Nephron (organoid): Measurements from ENCODE around the gene SYT2.
"Not testable (repeated sequence)": the region's sequence is repeated elsewhere in the genome, so short reads cannot be mapped to it uniquely, and the experiment has no call there.

Experiments
- H3K27ac Mint-ChIP-seq, 3 experiments: 2 replicates each; pipeline ENCODE4 v1.8.0; 2020; ENCODE audit warnings: mixed read lengths in 3 of 3, mild to moderate bottlenecking in 2 of 3, moderate library complexity in 1 of 3
- H3K27me3 Mint-ChIP-seq: 2 replicates; pipeline ENCODE4 v1.8.0; 2021; ENCODE audit warnings: low read depth, mild to moderate bottlenecking, moderate library complexity, mixed read lengths
- H3K36me3 Mint-ChIP-seq: 2 replicates; pipeline ENCODE4 v1.8.0; 2020; ENCODE audit warnings: low read depth, mixed read lengths
- H3K4me1 Mint-ChIP-seq: 2 replicates; pipeline ENCODE4 v1.8.0; 2020; ENCODE audit warnings: mixed read lengths
- H3K4me3 Mint-ChIP-seq, 3 experiments: 2 replicates each; pipeline ENCODE4 v1.8.0; 2020; ENCODE audit warnings: mild to moderate bottlenecking in 3 of 3, mixed read lengths in 3 of 3, moderate library complexity in 2 of 3
- H3K9me3 Mint-ChIP-seq: 2 replicates; pipeline ENCODE4 v1.8.0; 2020; ENCODE audit warnings: mixed read lengths
- TF ChIP-seq, protein P1 (sequence below), 3 experiments: fragments of 200-600 bp; sonication (generic); IDR thresholded peaks; one replicate each; pipeline ENCODE4 v1.5.0; 2021; ENCODE audit warnings: antibody characterized with exemption in 3 of 3; ENCODE audit not compliant: unreplicated experiment in 3 of 3

The SYT2 gene

DNA sequence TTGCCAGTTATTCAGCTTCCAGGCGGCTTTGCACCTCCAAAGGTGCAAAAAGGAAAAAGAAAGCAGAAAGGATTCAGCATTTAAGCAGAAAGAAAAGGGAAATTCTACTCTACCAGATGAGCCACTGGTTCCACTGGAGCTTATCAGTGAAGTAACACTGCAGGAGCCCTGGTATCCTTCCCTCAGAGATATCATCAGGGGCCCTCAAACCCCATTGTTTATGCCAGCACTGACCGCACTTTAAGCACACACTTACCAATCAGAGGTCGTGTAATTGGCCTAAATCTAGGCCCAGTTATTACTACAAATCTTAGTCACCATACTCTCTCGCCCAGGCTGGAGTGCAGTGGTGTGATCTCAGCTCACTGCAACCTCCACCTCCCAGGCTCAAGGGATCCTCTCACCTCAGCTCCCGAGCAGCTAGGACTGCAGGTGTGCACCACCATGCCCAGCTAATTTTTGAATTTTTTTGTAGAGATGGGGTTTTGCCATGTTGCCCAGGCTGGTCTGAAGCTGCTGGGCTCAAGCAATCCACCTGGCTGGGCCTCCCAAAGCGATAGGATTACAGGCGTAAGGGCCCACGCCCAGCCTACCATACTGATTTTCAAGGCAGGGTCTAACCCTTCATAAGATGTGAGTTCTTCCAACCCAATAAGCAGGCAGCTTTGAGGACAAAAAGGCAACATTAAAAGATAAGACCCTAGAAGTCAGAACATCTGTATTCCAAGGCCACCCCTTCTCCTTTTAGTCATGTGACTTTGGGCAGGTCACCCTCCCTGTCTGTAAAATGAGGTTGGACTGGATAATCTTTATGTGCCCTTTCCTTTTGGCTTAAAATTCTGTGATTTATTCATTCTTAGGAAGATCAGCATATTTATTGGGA, 125.3 kb downstream of the SYT2 start:
- H3K27ac Mint-ChIP-seq = peak overlapping the region in 2 of 3 experiments; percentile 24 to 57
- H3K36me3 Mint-ChIP-seq = peaks cover 20% of the 10 kb centered on the region

DNA sequence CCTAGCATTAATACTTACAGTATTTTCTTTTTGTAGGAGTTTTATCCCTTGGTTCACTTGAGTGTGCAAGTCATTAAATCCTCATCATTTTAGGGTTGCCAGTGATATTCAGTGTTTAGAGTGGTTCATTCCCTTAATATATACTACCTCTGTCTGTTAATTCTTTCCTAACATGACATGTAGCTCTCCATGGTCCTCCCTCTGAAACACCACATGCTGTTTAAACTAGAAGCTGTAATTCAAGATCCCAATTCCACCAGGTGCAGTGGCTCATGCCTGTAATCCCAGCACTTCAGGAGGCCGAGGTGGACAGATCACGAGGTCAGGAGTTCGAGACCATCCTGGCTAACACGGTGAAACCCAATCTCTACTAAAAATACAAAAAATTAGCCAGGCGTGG, 127.9 kb downstream of the SYT2 start:
- Mint-ChIP-seq H3K27ac (peak overlapping the region; percentile 53 to 98 (median 73)), H3K36me3 (peaks cover 20% of the 10 kb centered on the region), H3K4me1 (peaks cover 74% of the 10 kb centered on the region)
- not testable (repeated sequence) for H3K27me3 Mint-ChIP-seq, H3K4me3 Mint-ChIP-seq, H3K9me3 Mint-ChIP-seq

More for the DNA sequence above, 125.3 kb downstream of the SYT2 start:
- H3K9me3 Mint-ChIP-seq = no peaks in the 10 kb centered on the region
- H3K27me3 Mint-ChIP-seq = peaks cover 5% of the 10 kb centered on the region
- no peak overlapping the region for H3K4me3 Mint-ChIP-seq
- TF ChIP-seq, protein P1, sequence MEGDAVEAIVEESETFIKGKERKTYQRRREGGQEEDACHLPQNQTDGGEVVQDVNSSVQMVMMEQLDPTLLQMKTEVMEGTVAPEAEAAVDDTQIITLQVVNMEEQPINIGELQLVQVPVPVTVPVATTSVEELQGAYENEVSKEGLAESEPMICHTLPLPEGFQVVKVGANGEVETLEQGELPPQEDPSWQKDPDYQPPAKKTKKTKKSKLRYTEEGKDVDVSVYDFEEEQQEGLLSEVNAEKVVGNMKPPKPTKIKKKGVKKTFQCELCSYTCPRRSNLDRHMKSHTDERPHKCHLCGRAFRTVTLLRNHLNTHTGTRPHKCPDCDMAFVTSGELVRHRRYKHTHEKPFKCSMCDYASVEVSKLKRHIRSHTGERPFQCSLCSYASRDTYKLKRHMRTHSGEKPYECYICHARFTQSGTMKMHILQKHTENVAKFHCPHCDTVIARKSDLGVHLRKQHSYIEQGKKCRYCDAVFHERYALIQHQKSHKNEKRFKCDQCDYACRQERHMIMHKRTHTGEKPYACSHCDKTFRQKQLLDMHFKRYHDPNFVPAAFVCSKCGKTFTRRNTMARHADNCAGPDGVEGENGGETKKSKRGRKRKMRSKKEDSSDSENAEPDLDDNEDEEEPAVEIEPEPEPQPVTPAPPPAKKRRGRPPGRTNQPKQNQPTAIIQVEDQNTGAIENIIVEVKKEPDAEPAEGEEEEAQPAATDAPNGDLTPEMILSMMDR (IDR thresholded peaks at IDR 0.05; ENCODE audit: unreplicated experiment in 3 of 3) = no peak
- peaks cover 74% of the 10 kb centered on the region for H3K4me1 Mint-ChIP-seq

DNA sequence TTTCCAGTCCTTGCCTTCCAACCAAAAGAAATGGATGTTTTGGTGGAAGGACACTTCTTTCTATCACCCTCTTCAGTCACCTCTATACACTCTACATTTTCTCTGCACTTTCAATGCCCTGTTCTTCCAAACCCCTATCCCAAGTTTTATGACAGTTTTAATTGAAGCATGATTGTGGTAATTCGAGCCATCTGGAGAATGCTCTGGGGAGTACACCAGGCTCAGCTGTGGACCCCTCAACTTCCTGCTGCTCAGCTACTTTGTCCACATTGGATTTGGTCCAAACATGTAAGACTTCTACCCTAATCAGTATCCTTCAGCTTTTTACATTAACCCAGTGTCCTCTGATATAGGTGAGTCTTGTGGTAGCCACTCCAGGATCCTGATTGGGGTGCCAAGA, 129.6 kb downstream of the SYT2 start:
- H3K27me3 Mint-ChIP-seq = peaks cover 5% of the 10 kb centered on the region
- peaks cover 20% of the 10 kb centered on the region for H3K36me3 Mint-ChIP-seq
- peak overlapping the region; percentile 3 to 39 (median 21) for H3K4me3 Mint-ChIP-seq
- H3K9me3 Mint-ChIP-seq = no peaks in the 10 kb centered on the region
- peak overlapping the region; percentile 97 to 98 (median 98) for H3K27ac Mint-ChIP-seq
- H3K4me1 Mint-ChIP-seq = peaks cover 74% of the 10 kb centered on the region
- TF ChIP-seq, protein P1 (IDR thresholded peaks at IDR 0.05; ENCODE audit: unreplicated experiment in 3 of 3) = no peak

DNA sequence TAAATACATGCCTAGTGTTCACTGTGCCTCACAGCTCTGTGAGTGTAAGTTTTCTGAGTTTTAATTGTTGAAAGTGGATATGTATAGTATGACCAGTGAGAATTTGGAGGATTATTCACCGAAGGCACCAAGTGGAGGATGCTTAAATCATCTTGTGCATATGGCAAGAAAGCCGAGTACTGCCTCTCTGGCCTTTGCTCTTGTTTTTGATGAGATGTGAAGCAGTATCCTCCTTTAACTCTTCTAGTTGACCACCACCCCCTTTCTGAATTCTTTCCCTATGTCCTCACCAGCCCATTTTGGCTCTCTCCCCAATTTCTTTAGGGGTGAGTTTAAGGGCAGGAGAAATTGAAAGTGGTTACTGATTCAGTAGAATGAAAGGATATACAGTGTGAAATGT, 130.4 kb downstream of the SYT2 start:
- Mint-ChIP-seq H3K27ac (peak overlapping the region; percentile 97 to 98 (median 98)), H3K27me3 (peaks cover 4% of the 10 kb centered on the region), H3K4me3 (peak overlapping the region in 2 of 3 experiments; percentile 40 to 46), H3K4me1 (peaks cover 81% of the 10 kb centered on the region), H3K9me3 (no peaks in the 10 kb centered on the region), H3K36me3 (peaks cover 20% of the 10 kb centered on the region)
- TF ChIP-seq, protein P1 (IDR thresholded peaks at IDR 0.05; ENCODE audit: unreplicated experiment in 3 of 3) = no peak

DNA sequence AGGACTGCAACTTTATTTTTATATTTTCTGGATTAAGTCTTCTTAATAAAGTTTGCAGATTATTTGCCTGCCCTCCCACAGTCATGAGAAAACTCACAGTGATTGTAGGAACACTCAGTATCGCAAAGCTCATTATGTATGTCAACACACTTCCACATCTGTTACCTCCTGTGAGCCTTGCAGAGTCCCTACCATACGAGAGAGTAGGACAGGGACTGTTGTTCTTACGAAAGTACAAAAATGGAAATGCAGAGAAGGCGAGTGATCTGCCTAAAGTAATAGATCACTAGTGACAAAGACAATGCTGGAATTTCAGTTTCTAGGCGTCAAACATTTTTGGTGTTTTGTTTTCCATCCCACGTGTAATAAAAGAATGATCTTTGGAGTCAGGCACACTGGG, 131.7 kb downstream of the SYT2 start:
- peaks cover 16% of the 10 kb centered on the region for H3K36me3 Mint-ChIP-seq

DNA sequence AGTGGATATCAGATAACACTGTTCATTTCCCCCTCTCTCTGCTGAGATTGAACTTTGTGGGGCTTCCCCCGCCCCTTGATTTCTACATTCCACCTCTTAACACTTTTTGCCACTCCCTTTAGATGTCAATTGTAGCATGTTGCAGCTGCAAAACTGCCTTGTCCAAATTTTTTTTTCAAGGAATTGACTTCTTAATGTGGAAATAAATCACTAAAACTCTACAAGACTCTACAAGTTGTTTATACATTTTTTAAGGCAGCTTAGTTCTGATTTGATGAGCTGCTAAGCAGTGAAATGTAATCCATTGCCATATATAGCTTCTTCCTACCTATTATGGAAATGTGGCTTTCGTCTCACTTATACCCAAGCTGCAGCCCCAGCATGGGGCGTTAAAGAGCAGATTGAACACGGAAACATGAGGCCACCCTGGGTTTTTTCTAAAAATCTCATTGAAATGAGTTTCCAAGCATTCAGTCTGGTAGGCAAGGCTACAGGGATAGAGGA, 132.2 kb downstream of the SYT2 start:
- TF ChIP-seq, protein P1 (IDR thresholded peaks at IDR 0.05; ENCODE audit: unreplicated experiment in 3 of 3) = no peak
- peak overlapping the region; percentile 45 to 60 (median 50) for H3K4me3 Mint-ChIP-seq

More for the DNA sequence above, 131.7 kb downstream of the SYT2 start:
- TF ChIP-seq, protein P1 (IDR thresholded peaks at IDR 0.05; ENCODE audit: unreplicated experiment in 3 of 3) = no peak
- Mint-ChIP-seq H3K4me3 (peak overlapping the region; percentile 13 to 45 (median 13)), H3K27me3 (no peaks in the 10 kb centered on the region), H3K27ac (peak overlapping the region; percentile 97 to 98 (median 98)), H3K4me1 (peaks cover 84% of the 10 kb centered on the region), H3K9me3 (no peaks in the 10 kb centered on the region)

More for the DNA sequence above, 132.2 kb downstream of the SYT2 start:
- Mint-ChIP-seq H3K4me1 (peaks cover 90% of the 10 kb centered on the region), H3K27me3 (no peaks in the 10 kb centered on the region), H3K36me3 (peaks cover 18% of the 10 kb centered on the region), H3K27ac (peak overlapping the region; percentile 97 to 98 (median 98)), H3K9me3 (no peaks in the 10 kb centered on the region)
